ENCODE data around the gene ARHGAP5.

The ARHGAP5 gene

DNA sequence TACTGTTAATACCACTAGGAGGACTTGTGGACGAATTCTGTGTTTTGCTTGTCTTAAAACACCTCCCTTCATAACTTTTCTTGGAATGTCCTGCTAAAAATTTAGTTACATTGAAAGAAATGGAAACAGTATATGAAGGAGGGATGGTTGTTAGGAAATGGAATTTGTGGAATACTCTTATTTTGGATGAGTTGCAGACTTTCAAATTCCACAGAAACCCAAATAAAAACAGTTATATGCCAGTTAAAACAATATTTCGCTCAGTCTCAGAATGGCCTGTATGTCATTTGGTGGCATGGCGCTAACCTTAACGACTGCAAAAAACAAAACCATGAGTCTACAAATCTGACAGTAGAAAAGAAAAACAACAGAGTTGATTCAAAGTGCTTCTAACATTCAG, 12.2 kb upstream of the ARHGAP5 start:
- H3K9me3 Mint-ChIP-seq, result no peaks in the 10 kb centered on the region

DNA sequence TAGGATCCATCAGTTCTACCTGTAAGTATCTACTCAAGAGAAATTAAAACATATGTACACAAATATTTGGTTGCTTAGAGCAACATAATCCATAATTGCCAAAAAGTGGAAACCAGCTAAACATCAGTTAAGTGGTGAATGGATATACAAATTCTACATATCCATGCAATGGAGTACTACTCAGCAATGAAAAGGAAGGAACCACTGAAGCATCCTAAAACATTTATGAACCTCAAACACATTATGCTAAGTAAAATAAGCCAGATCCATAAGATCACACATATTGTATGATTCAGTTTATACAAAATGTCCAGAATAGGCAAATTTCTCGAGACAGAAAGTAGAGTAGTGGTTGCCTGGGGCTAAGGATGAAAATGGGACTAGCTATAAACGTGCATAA, 8.4 kb upstream of the ARHGAP5 start:
- Mint-ChIP-seq H3K9me3 (no peaks in the 10 kb centered on the region), H3K27ac (no peak overlapping the region), H3K36me3 (no peaks in the 10 kb centered on the region), H3K27me3 (no peaks in the 10 kb centered on the region), H3K4me1 (peaks cover 5% of the 10 kb centered on the region), H3K4me3 (no peak overlapping the region)
- no peak for ATAC-seq

More for the DNA sequence above, 12.2 kb upstream of the ARHGAP5 start:
- Mint-ChIP-seq H3K27me3 (no peaks in the 10 kb centered on the region), H3K27ac (no peak overlapping the region), H3K4me3 (no peak overlapping the region), H3K36me3 (no peaks in the 10 kb centered on the region), H3K4me1 (no peaks in the 10 kb centered on the region)
- ATAC-seq, result no peak

DNA sequence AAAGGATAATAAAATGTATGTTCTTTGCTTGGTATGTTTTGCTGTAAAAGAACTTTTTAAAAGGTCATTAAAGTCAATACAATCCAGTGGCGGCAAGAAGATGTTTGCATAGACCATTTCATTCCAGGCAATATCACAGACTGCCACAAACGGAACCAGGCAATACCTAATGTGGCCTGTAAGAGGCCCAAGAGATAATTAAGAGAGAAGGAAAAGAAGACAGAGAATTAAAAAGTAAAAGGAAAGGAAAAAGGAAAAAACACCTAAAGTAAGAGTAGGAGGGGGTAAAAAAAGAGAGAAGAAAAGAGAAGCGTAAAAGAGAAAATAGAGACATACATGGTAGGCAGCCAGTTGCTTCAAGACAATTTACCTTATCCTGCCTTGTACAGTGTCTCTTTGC, 6.8 kb upstream of the ARHGAP5 start:
- no peak for ATAC-seq
- H3K4me3 Mint-ChIP-seq, result no peak overlapping the region
- no peaks in the 10 kb centered on the region for H3K9me3 Mint-ChIP-seq
- H3K27me3 Mint-ChIP-seq, result no peaks in the 10 kb centered on the region
- no peak overlapping the region for H3K27ac Mint-ChIP-seq
- peaks cover 8% of the 10 kb centered on the region for H3K4me1 Mint-ChIP-seq
- no peaks in the 10 kb centered on the region for H3K36me3 Mint-ChIP-seq

DNA sequence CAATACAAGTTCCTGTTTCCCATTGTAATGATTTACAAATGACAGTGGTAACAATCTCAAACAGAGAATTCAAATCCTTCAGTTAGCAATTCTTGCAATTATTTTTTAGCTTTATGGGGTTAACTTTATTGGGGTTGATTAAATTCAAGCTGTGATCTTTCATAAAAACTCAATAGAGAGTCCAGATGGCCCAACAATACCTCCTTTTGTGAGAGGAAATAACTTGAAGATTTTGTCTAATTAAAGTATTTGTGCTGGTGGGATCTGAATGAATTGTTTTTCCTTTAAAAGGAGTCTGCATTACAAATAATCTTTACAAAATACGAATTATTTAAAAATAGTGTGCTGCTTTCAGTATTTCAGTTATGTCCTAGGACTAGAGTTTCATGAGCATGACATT, 4.4 kb upstream of the ARHGAP5 start:
- H3K4me1 Mint-ChIP-seq, result peaks cover 8% of the 10 kb centered on the region
- ATAC-seq, result no peak
- H3K4me3 Mint-ChIP-seq, result no peak overlapping the region
- H3K36me3 Mint-ChIP-seq, result no peaks in the 10 kb centered on the region
- no peaks in the 10 kb centered on the region for H3K27me3 Mint-ChIP-seq
- no peaks in the 10 kb centered on the region for H3K9me3 Mint-ChIP-seq
- no peak overlapping the region for H3K27ac Mint-ChIP-seq

DNA sequence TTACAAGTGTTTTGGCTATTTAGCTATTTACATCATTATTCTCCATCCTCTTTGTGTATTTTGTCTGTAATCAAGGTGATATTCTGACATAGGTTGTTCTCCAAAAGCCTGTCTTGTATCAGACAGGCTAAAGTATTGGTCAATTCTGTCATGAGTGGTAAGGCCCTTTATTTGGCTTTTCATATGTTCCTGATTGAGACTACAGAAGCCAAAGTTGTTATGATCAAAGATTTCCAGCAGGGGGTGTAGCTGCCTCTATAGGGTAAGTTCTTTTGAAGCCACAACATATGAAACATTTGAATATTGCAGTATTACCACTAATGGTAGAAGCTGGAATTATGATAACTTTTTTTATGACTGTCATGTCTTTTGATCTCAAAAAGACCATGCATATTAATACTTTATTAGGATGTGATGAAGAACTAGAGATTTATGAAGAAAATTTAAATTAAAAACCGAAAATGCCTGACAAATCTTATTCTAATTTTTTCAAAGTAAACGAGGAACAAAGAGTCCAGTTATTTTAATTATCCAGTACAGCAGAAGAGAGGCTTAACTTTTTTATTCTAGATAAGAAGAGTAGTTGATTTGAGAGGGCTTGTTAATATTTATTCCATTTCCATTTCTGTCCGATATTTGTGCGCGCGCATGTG, 3.4 kb upstream of the ARHGAP5 start:
- Mint-ChIP-seq H3K4me3 (no peak overlapping the region), H3K27me3 (no peaks in the 10 kb centered on the region), H3K27ac (no peak overlapping the region), H3K36me3 (no peaks in the 10 kb centered on the region), H3K9me3 (no peaks in the 10 kb centered on the region), H3K4me1 (peaks cover 17% of the 10 kb centered on the region)
- ATAC-seq, result no peak

DNA sequence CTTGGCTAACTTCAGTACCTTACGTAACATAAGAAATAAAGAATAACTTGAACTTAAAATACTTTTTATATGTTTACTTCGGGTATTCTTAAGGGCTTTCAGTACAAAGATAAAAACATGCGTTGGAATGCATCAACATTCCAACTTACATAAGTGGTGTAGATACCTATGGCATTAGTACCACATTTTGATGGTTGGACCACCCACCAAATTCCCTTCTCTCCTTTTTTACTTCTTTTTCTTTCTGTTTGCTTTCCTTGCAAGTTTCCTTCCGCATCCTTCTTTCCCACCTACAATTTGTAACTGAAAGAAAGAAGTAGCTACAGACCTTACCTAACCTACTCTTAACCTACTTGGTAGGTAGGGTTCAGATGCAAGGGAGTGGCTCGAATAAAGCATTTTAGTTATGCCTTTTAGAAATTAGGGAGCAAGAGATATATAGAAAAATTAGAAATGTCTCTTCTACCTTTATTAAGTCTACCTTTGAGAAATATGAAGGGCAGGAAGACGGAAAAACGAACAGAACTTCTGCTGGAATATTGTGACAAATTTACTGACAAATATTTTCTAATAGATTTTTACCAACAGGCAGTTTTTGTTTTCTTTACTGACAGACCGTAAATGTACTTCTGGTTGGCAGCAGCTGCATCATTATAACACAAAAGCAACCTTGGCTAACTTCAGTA, 2.1 kb upstream of the ARHGAP5 start:
- Mint-ChIP-seq H3K36me3 (no peaks in the 10 kb centered on the region), H3K27ac (peak overlapping the region; percentile 90), H3K27me3 (no peaks in the 10 kb centered on the region), H3K4me1 (peaks cover 26% of the 10 kb centered on the region), H3K4me3 (no peak overlapping the region), H3K9me3 (no peaks in the 10 kb centered on the region)
- no peak for ATAC-seq

DNA sequence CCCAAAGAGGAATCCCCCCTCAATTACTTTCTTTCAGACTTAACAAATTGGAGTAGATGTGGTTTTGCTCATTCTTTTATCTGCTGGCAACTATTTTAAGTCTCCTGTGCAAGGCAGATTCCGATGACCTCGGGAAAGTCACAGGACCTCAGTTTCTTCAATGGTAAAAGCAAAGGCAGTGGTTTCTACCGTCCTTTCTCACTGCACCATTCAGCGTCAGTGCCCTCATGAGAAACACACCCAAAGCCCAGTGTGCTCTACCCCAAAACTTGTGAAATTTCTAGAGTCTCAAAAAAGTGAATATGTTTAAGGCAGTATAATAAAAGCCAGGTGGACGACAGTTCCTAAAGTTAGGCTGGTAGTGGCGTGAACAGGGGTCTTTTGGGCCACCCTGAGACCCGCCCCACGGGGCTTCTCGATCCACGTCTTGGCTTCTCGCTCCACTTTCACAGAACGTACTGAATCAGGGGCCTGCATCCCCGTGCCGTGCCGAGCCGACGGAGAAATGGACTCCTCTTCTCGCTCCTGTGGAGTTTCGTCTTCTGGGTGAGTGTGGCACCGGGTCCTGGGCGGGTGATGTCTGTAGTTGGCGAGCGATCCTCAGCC, 1.3 kb upstream of the ARHGAP5 start:
- no peaks in the 10 kb centered on the region for H3K9me3 Mint-ChIP-seq
- H3K4me3 Mint-ChIP-seq, result peak overlapping the region; percentile 94

DNA sequence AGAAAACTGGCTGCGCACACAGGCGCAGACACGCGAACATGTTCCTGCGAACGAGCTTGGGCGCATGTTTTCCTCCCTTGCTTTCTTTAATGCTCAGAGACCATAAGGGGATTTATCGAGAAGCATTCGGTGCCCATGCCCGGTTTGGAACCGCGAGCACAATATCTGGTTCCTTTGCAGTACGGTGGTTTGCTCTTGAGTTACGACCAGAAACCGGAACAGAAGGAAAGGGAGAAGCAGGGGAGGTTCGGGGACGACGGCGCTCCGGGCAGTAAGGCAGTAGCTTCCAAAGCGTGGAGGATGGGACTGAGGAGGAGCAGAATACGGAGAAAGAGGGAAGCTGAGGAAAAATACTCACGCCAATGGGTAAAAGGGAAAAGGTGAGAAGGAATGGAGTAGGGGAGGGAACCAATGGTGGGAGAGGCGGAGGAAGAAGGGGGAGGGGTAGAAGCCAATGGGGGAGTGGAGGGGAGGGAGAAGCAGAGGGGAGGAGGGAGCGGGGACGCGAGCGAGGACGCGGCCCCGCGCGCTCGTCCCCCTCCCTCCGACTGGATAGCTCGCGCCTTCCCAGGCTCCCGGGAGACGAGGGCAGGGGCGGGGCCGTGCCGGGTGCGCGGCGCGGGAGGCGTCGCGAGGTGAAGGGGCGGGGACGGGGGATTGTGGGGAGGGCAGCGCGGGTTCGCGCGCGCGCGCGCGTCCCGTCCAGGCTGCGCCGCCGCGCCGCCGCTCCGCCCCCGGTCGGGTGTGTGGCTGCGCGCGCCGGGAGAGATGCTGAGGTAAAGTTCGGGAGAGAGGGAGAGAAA, 625 bp upstream of the ARHGAP5 start:
- H3K4me1 Mint-ChIP-seq, result peaks cover 34% of the 10 kb centered on the region
- H3K4me3 Mint-ChIP-seq, result peak overlapping the region; percentile 94
- ATAC-seq, result peak; percentile 87
- H3K27me3 Mint-ChIP-seq, result no peaks in the 10 kb centered on the region
- H3K9me3 Mint-ChIP-seq, result no peaks in the 10 kb centered on the region
- peaks cover 6% of the 10 kb centered on the region for H3K36me3 Mint-ChIP-seq
- peak overlapping the region; percentile 90 for H3K27ac Mint-ChIP-seq

More for the DNA sequence above, 1.3 kb upstream of the ARHGAP5 start:
- Mint-ChIP-seq H3K4me1 (peaks cover 27% of the 10 kb centered on the region), H3K27me3 (no peaks in the 10 kb centered on the region), H3K36me3 (no peaks in the 10 kb centered on the region), H3K27ac (peak overlapping the region; percentile 90)
- ATAC-seq, result peak; percentile 68

DNA sequence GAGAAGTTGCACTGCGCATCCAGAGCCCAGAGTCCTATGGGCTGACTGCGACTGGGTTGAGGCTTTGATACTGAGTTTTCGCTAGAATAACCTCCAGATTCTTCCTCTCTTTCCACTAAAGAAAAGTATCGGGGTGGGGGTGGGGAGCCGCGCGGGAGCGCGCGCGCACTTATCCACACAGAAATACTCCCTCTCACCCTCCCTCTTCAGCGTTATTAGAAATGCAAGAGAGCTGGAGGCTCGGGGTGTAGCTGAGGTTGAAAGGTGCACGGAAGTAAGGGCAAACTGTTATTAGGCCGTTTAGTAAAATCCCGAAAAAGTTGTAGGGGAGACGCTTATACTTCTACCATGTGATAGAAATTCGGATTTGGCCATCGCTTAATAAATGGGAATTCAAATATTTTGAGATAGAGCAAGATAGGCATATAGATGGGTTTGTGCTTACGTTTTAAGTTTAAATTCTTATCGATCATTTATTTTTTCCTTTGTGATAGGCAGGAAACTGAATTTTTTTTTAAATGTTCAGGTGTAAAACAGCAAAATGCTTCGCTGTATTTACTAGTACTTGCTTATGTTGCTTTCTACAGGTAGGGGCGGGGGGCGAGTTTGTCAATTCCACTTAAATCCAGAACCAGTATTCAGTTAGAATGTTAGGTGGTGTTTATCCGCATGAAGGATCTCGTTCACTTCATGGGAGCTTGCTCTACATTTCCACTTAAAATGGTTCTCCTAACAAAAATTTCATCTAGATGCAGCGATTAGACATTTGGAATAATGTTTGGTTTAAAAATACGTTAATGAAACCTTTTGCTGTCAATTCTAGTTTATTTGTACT, 1.1 kb downstream of the ARHGAP5 start:
- Mint-ChIP-seq H3K27me3 (no peaks in the 10 kb centered on the region), H3K4me3 (peak overlapping the region; percentile 94), H3K4me1 (peaks cover 41% of the 10 kb centered on the region), H3K36me3 (peaks cover 6% of the 10 kb centered on the region), H3K27ac (peak overlapping the region; percentile 90), H3K9me3 (no peaks in the 10 kb centered on the region)
- no peak for ATAC-seq

DNA sequence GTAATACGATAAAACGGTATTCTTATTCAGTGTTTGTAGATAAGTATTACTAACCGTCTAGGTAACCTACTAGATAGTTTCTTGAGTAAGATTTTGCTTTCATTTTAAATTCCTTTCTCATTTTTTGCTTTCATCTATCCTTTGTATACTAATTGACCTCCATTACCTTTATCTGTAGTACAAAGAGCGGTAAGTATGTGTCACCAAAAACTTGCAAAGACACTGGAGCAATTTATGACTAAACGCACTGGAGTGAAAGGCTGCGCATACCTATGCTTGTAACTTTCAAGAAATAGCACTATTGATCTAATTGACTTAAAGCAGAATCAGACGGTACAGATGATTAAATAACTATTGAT, 1.7 kb downstream of the ARHGAP5 start:
- no peaks in the 10 kb centered on the region for H3K27me3 Mint-ChIP-seq
- ATAC-seq, result no peak
- peaks cover 41% of the 10 kb centered on the region for H3K4me1 Mint-ChIP-seq
- peak overlapping the region; percentile 90 for H3K27ac Mint-ChIP-seq
- no peaks in the 10 kb centered on the region for H3K9me3 Mint-ChIP-seq
- H3K36me3 Mint-ChIP-seq, result peaks cover 6% of the 10 kb centered on the region
- peak overlapping the region; percentile 94 for H3K4me3 Mint-ChIP-seq

DNA sequence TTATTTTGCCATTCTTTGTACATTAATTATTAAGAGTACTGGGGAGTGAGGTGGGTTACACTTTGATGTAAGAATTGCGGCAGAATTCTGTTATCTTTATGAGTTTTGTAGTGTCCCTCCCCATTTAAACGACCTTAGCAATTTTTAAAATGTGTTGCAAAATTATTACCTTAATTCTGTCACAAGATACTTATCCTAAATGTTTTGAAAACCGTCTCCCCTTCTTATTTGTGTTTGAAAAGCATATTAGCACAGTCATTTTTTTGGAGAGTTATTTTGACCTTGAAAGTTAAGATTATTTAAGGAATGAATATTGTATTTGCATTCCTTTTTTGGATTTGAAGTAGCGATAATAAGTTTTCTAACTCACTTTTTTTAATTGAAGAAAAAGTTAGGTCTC, 2.2 kb downstream of the ARHGAP5 start:
- Mint-ChIP-seq H3K27me3 (no peaks in the 10 kb centered on the region), H3K9me3 (no peaks in the 10 kb centered on the region), H3K4me1 (peaks cover 42% of the 10 kb centered on the region), H3K36me3 (peaks cover 6% of the 10 kb centered on the region), H3K4me3 (peak overlapping the region; percentile 94), H3K27ac (no peak overlapping the region)
- ATAC-seq, result no peak

DNA sequence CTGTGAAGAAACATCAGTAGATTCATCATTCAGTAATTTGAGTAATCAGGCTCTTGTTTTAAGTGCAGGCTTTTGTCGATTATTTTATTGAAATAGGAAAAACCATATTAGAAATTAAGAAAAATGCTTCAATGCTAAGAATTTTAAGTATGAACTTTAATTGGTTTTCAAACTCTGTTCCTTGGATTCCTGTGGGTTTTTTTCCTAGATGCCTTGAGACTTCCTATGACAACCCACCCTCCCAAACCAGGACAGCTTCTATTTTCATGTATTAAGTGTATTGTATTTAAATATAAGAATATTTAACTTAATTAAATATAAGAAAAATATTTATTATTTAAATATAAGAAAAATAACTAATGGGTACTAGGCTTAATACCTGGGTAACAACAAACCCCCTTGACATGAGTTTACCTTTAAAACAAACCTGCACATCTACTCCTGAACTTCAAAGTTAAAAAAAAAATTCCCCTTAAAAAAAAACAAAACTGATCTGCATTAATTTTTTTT, 3.0 kb downstream of the ARHGAP5 start:
- Mint-ChIP-seq H3K4me3 (no peak overlapping the region), H3K4me1 (peaks cover 48% of the 10 kb centered on the region), H3K9me3 (no peaks in the 10 kb centered on the region), H3K27me3 (no peaks in the 10 kb centered on the region), H3K36me3 (peaks cover 12% of the 10 kb centered on the region), H3K27ac (no peak overlapping the region)
- ATAC-seq, result no peak

DNA sequence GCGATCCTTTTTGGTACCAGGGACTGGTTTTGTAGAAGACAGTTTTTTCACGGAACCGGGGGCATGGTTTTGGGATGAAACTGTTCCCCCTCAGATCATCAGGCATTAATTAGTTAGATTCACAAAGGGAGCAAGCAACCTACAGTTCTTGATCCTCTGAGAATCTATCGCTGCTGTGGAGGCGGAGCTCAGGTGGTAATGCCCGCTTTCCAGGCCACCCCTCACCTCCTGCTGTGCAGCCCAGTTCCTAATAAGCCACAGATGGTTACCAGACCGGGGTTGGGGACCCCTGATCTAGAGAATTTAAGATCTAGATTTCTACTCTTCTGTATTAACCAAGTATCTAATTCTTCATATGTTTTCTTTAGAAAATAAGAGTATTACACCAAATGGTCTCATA, 4.8 kb downstream of the ARHGAP5 start:
- no peak overlapping the region for H3K4me3 Mint-ChIP-seq
- ATAC-seq, result no peak
- H3K9me3 Mint-ChIP-seq, result no peaks in the 10 kb centered on the region
- H3K27ac Mint-ChIP-seq, result no peak overlapping the region
- peaks cover 62% of the 10 kb centered on the region for H3K4me1 Mint-ChIP-seq
- H3K36me3 Mint-ChIP-seq, result peaks cover 13% of the 10 kb centered on the region
- H3K27me3 Mint-ChIP-seq, result no peaks in the 10 kb centered on the region

DNA sequence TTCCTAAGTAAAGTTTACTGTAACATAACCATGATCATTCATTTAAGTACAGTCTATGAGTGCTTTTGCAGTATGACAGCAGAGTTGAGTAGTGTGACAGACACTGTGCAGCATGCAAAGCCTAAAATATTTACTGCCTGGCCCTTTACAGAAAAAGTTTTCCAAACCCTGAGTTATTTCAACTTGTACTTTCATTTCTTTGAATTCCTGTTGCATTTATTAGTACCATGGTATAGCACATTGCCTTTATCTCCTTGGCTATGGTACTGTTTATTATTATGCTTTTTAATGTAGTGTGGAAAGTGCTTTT, 6.2 kb downstream of the ARHGAP5 start:
- no peak for ATAC-seq
- Mint-ChIP-seq H3K27ac (no peak overlapping the region), H3K9me3 (no peaks in the 10 kb centered on the region), H3K4me3 (no peak overlapping the region), H3K36me3 (peaks cover 13% of the 10 kb centered on the region), H3K27me3 (no peaks in the 10 kb centered on the region), H3K4me1 (peaks cover 57% of the 10 kb centered on the region)

DNA sequence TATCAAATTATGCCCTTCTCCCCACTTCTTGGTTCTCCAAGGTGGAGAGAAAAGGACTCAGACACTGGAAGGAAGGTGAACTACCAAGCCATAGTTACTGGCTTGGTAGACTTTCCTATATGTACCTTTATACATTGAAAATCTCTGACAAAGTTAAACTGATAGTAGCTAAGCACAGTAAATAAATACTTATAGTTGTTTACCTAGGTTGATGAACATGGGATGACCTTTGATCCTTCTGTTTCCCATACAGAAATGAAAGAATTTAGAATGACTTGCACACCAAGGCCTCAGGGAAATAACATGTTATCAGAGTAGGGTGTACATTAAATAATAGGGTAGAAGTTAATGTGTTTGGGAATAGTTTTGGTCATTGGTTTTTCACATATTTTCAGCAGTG, 6.7 kb downstream of the ARHGAP5 start:
- Mint-ChIP-seq H3K9me3 (no peaks in the 10 kb centered on the region), H3K4me3 (no peak overlapping the region), H3K36me3 (peaks cover 13% of the 10 kb centered on the region), H3K4me1 (peaks cover 52% of the 10 kb centered on the region), H3K27me3 (no peaks in the 10 kb centered on the region), H3K27ac (no peak overlapping the region)
- ATAC-seq, result no peak
